CD4-positive, alpha-beta T cell (primary cell): ENCODE measurements around the gene KRT83. TPM values are rescaled to one million over a fixed set of nuclear protein-coding genes. Genes with fewer than 3 reads are reported as not detected.

Experiments
- ATAC-seq: fragments of 200-7000 bp; cut with Tn5 transposase; one replicate; pipeline ENCODE4 v1.10.0; 2022; ENCODE audit warnings: mild to moderate bottlenecking; ENCODE audit not compliant: poor library complexity
- CTCF ChIA-PET: fragments of 350-600 bp; sonication (Branson Sonifier 250); formaldehyde crosslinking; loops from one replicate; lab custom pipeline; 2021; ENCODE audit warnings: antibody characterized with exemption, inconsistent platforms; lab: Charles Lee
- POLR2A ChIA-PET: fragments of 350-600 bp; sonication (Branson Sonifier 250); formaldehyde crosslinking; loops from one replicate; lab custom pipeline; 2021; ENCODE audit warnings: antibody characterized with exemption, inconsistent platforms; lab: Charles Lee
- DNase-seq, 14 experiments: peaks; one replicate each; pipeline ENCODE4 v3.0.0-alpha.2; 2013 to 2020; ENCODE audit warnings: mixed read lengths in 2 of 14
- H3K27ac ChIP-seq, 2 donors: one replicate each; pipeline versions ENCODE4 v1.5.1 to v1.7.0; 2013; ENCODE audit warnings: low read length in 2 of 2, low read depth in 1 of 2, mild to moderate bottlenecking in 1 of 2
- H3K27me3 ChIP-seq, 2 experiments: 1 replicate in 1 of 2; 2 replicates in 1 of 2; pipeline versions ENCODE4 v1.6.1 to v1.7.0; 2013; ENCODE audit warnings: low read length in 2 of 2, control low read depth in 1 of 2, mild to moderate bottlenecking in 1 of 2, moderate library complexity in 1 of 2; ENCODE audit not compliant: insufficient read depth in 2 of 2, control insufficient read depth in 1 of 2
- H3K36me3 ChIP-seq: one replicate; pipeline ENCODE4 v1.6.1; 2013; ENCODE audit warnings: low read length, control low read depth; ENCODE audit not compliant: insufficient read depth
- H3K4me1 ChIP-seq: one replicate; pipeline ENCODE4 v1.6.1; 2013; ENCODE audit warnings: low read length, control low read depth; ENCODE audit not compliant: insufficient read depth
- H3K4me3 ChIP-seq: one replicate; pipeline ENCODE4 v1.5.1; 2013; ENCODE audit warnings: mild to moderate bottlenecking, low read length, moderate library complexity
- H3K9me3 ChIP-seq, 2 experiments: 1 replicate in 1 of 2; 2 replicates in 1 of 2; pipeline versions ENCODE4 v1.6.1 to v1.7.0; 2013; ENCODE audit warnings: low read length in 2 of 2, mild to moderate bottlenecking in 2 of 2, control low read depth in 1 of 2, moderate library complexity in 1 of 2; ENCODE audit not compliant: control insufficient read depth in 1 of 2, insufficient read depth in 1 of 2
- H3K27ac Mint-ChIP-seq: one replicate; pipeline ENCODE4 v1.8.0; 2020; ENCODE audit warnings: mixed read lengths
- H3K27me3 Mint-ChIP-seq: one replicate; pipeline ENCODE4 v1.8.0; 2021; ENCODE audit warnings: mixed read lengths
- H3K36me3 Mint-ChIP-seq: one replicate; pipeline ENCODE4 v1.8.0; 2021; ENCODE audit warnings: low read depth, mixed read lengths
- H3K4me1 Mint-ChIP-seq: one replicate; pipeline ENCODE4 v1.8.0; 2021; ENCODE audit warnings: low read depth, mixed read lengths
- H3K4me3 Mint-ChIP-seq: one replicate; pipeline ENCODE4 v1.8.0; 2020; ENCODE audit warnings: mild to moderate bottlenecking, mixed read lengths
- H3K9me3 Mint-ChIP-seq: one replicate; pipeline ENCODE4 v1.8.0; 2020; ENCODE audit warnings: mixed read lengths
- intact Hi-C, 2 experiments: fragments of 100-400 bp; cut with DNase I in 1 of 2; cut with micrococcal nuclease in 1 of 2; formaldehyde crosslinking; loops; one replicate each; pipeline versions ENCODE4 v1.15.1 to v1.9.0; 2023 to 2025; cut with DNase I, micrococcal nuclease
- total RNA-seq, 174 experiments: library from RNA in 2 of 174; stranded (reverse) in 2 of 174; gene quantifications; one replicate each; pipeline ENCODE4 v1.2.3 and lab custom pipeline; 2021 to 2026
- TF ChIP-seq, protein P1 (sequence below): fragments of 200-600 bp; IDR thresholded peaks from one replicate; pipeline ENCODE4 v1.8.0; 2022; ENCODE audit warnings: antibody characterized with exemption, mild to moderate bottlenecking

The KRT83 gene
- total RNA-seq, 2 experiments from 2014 or later: not detected

DNA sequence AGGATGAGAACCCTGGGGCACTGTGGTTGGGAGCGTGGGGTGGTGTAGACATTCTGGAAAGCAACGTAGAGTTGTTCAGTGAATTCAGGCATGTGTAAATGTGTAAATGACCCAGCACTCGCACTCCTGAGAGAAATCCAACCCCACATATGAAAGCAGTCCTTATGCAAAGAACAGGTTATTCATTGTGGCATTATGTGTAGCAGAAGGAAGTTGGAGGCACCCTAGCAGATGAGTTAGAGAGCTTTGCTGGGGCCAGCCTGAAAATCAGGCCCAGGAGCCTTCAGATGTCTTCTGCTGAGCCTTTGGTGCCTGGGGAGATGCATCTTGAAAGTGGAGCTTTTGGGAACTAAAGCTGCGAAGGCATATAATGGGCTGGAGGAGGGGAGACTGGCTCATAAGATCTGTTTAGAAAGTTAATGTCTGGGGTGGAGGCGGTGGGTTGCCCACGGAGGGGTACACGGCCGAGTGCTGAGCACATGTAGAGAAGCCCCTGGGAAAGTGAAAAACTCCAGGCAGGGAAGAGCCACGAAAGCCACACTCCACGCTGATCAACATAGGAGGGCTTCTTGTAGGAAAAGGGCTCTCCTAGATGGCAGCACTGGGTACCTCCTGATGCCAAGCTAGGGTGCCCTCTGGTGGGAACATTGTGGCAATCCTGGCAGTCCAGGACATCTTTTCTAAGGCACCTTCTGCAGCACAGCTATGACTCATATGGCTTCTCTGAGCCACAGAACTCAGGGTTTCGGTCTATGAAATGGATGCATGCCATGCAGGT lies 6.0 kb upstream of the KRT83 start:
- Histone ChIP-seq H3K9me3 (no peaks in the 10 kb centered on the region), H3K4me3 (no peak overlapping the region), H3K27ac (no peak overlapping the region), H3K27me3 (peaks cover 0 to 4% of the 10 kb centered on the region in 2 experiments), H3K4me1 (peaks cover 7% of the 10 kb centered on the region), H3K36me3 (no peaks in the 10 kb centered on the region)
- POLR2A ChIA-PET: interaction anchor here (1.1 to 1.2 kb wide), 2 partner anchors 9 to 172 kb away, joined by 3 to 5 read pairs; no protein-coding TSS in a partner anchor
- TF ChIP-seq, protein P1, sequence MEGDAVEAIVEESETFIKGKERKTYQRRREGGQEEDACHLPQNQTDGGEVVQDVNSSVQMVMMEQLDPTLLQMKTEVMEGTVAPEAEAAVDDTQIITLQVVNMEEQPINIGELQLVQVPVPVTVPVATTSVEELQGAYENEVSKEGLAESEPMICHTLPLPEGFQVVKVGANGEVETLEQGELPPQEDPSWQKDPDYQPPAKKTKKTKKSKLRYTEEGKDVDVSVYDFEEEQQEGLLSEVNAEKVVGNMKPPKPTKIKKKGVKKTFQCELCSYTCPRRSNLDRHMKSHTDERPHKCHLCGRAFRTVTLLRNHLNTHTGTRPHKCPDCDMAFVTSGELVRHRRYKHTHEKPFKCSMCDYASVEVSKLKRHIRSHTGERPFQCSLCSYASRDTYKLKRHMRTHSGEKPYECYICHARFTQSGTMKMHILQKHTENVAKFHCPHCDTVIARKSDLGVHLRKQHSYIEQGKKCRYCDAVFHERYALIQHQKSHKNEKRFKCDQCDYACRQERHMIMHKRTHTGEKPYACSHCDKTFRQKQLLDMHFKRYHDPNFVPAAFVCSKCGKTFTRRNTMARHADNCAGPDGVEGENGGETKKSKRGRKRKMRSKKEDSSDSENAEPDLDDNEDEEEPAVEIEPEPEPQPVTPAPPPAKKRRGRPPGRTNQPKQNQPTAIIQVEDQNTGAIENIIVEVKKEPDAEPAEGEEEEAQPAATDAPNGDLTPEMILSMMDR: peak; percentile 94
- CTCF ChIA-PET: interaction anchor here (0.5 to 2.2 kb wide), 15 partner anchors 8 to 1824 kb away, joined by 3 to 12 read pairs (median 4); no protein-coding TSS in a partner anchor
- no peak overlapping the region for H3K4me3 Mint-ChIP-seq
- H3K9me3 Mint-ChIP-seq: no peaks in the 10 kb centered on the region
- DNase-seq: peak; percentile 62 to 91 (median 74)
- peak; percentile 99 for ATAC-seq
- H3K27ac Mint-ChIP-seq: no peak overlapping the region
- H3K36me3 Mint-ChIP-seq: no peaks in the 10 kb centered on the region
- intact Hi-C loops: loop anchor here (1.0 to 5.0 kb wide), 4 partner anchors 171 to 550 kb away; no protein-coding TSS in a partner anchor
- peaks cover 31% of the 10 kb centered on the region for H3K27me3 Mint-ChIP-seq
- peaks cover 7% of the 10 kb centered on the region for H3K4me1 Mint-ChIP-seq

DNA sequence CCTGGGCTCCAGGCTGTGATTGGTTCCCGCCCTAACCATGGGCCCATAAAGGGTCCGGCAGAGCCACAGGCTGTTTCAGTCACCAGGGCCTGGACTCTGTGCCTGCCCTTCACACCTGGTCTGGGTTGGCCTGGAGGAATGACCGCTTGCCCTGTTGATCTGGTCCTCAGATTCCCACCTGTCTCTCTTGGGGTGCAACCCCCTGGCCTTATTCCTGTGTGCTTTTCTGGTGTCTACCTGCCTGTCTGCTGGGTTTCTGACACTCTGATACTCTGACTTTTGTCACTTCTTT lies 2.9 kb upstream of the KRT83 start:
- no peak overlapping the region for H3K4me3 ChIP-seq
- TF ChIP-seq, protein P1: no peak
- intact Hi-C loops: no loop called here
- Mint-ChIP-seq H3K36me3 (no peaks in the 10 kb centered on the region), H3K27ac (no peak overlapping the region), H3K27me3 (peaks cover 54% of the 10 kb centered on the region), H3K4me3 (no peak overlapping the region), H3K9me3 (no peaks in the 10 kb centered on the region), H3K4me1 (peaks cover 7% of the 10 kb centered on the region)
- CTCF ChIA-PET: no interaction called here
- H3K36me3 ChIP-seq: no peaks in the 10 kb centered on the region
- DNase-seq (no peak), ATAC-seq (no peak)
- H3K4me1 ChIP-seq: peaks cover 8% of the 10 kb centered on the region
- H3K9me3 ChIP-seq: no peaks in the 10 kb centered on the region
- peaks cover 5 to 12% of the 10 kb centered on the region in 2 experiments for H3K27me3 ChIP-seq
- POLR2A ChIA-PET: no interaction called here
- H3K27ac ChIP-seq: no peak overlapping the region

DNA sequence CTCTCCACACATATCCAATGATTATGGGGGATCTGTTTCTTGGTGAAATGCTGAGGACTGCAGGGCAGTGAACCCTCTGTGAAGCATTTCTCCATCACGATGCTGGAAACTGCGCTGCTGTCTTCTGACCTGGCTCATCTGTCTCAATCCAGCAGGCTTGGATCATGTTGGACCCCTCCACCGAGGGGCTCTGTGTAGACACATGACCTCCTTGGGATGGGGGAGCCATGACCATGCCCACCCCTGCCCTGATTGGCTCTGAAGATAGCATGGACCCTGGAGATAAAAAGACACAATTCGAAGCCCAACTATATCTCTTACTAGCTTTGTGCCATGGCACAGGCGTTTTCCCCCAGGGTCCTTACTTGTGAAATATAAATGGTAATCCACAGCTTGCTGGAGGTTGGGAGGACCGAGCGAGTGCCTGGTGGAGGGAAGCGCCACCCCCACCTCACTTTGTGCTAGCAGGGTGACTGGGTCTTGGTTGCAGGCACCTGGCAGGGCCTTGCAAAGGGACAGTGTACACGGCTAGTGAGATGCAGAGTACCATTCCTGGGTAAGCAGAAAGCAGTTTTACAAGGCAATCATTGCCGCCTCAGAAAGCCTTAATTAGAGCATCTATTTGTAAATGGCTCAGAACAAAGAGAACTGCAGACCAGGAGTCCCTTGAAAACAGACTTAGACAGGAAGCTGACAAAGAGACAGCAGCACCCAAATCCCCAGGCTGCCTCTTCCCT lies 2.4 kb upstream of the KRT83 start:
- no peak for DNase-seq
- intact Hi-C loops: no loop called here

More for the DNA sequence above, 2.4 kb upstream of the KRT83 start:
- Mint-ChIP-seq H3K27ac (no peak overlapping the region), H3K4me3 (no peak overlapping the region), H3K9me3 (no peaks in the 10 kb centered on the region), H3K36me3 (no peaks in the 10 kb centered on the region), H3K27me3 (peaks cover 60% of the 10 kb centered on the region), H3K4me1 (peaks cover 7% of the 10 kb centered on the region)
- no peak for ATAC-seq
- peaks cover 10% of the 10 kb centered on the region for H3K4me1 ChIP-seq
- H3K4me3 ChIP-seq: no peak overlapping the region
- TF ChIP-seq, protein P1: no peak
- no peak overlapping the region for H3K27ac ChIP-seq
- no peaks in the 10 kb centered on the region for H3K36me3 ChIP-seq
- H3K27me3 ChIP-seq: peaks cover 5 to 12% of the 10 kb centered on the region in 2 experiments
- H3K9me3 ChIP-seq: no peaks in the 10 kb centered on the region
- ChIA-PET POLR2A (no interaction called here), CTCF (no interaction called here)
